Neural crest cell (in vitro differentiated cells): ENCODE results near the gene KCNK5. TPM values are rescaled to one million over a fixed set of nuclear protein-coding genes. Genes with fewer than 3 reads are reported as not detected.

Source experiments
- DNase-seq: peaks from one replicate; pipeline ENCODE4 v3.0.0; 2021; ENCODE audit warnings: low read depth, mixed read lengths, low spot score
- H3K27ac Mint-ChIP-seq: one replicate; pipeline ENCODE4 v1.8.0; 2021; ENCODE audit warnings: mild to moderate bottlenecking, mixed read lengths; ENCODE audit not compliant: unreplicated experiment
- H3K27me3 Mint-ChIP-seq: 2 replicates; pipeline ENCODE4 v1.8.0; 2021; ENCODE audit warnings: low read depth, mild to moderate bottlenecking, mixed read lengths
- H3K36me3 Mint-ChIP-seq: 2 replicates; pipeline ENCODE4 v1.8.0; 2021; ENCODE audit warnings: low read depth, mild to moderate bottlenecking, mixed read lengths
- H3K4me1 Mint-ChIP-seq: 2 replicates; pipeline ENCODE4 v1.8.0; 2021; ENCODE audit warnings: mixed read lengths
- H3K4me3 Mint-ChIP-seq: one replicate; pipeline ENCODE4 v1.8.0; 2021; ENCODE audit warnings: mild to moderate bottlenecking, mixed read lengths
- H3K9me3 Mint-ChIP-seq: 2 replicates; pipeline ENCODE4 v1.8.0; 2021; ENCODE audit warnings: mixed read lengths
- total RNA-seq: library from RNA; stranded (reverse); gene quantifications from 2 replicates; pipeline ENCODE4 v1.2.1, GENCODE V29; 2021
- TF ChIP-seq, protein P1 (sequence below): fragments of 200-600 bp; sonication (generic); conservative IDR thresholded peaks from 2 replicates; pipeline ENCODE4 v1.5.0; 2021; ENCODE audit warnings: antibody characterized with exemption, mild to moderate bottlenecking

Gene KCNK5
- total RNA-seq, 1 donor from 2014 or later, result 32.7 TPM

- TF ChIP-seq, protein P1, sequence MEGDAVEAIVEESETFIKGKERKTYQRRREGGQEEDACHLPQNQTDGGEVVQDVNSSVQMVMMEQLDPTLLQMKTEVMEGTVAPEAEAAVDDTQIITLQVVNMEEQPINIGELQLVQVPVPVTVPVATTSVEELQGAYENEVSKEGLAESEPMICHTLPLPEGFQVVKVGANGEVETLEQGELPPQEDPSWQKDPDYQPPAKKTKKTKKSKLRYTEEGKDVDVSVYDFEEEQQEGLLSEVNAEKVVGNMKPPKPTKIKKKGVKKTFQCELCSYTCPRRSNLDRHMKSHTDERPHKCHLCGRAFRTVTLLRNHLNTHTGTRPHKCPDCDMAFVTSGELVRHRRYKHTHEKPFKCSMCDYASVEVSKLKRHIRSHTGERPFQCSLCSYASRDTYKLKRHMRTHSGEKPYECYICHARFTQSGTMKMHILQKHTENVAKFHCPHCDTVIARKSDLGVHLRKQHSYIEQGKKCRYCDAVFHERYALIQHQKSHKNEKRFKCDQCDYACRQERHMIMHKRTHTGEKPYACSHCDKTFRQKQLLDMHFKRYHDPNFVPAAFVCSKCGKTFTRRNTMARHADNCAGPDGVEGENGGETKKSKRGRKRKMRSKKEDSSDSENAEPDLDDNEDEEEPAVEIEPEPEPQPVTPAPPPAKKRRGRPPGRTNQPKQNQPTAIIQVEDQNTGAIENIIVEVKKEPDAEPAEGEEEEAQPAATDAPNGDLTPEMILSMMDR, result no peak
- no peaks in the 10 kb centered on the region for H3K27me3 Mint-ChIP-seq
- no peak overlapping the region for H3K27ac Mint-ChIP-seq
- DNase-seq, result no peak
- H3K4me1 Mint-ChIP-seq, result peaks cover 17% of the 10 kb centered on the region
- peaks cover 2% of the 10 kb centered on the region for H3K9me3 Mint-ChIP-seq
- H3K4me3 Mint-ChIP-seq, result no peak overlapping the region
- H3K36me3 Mint-ChIP-seq, result no peaks in the 10 kb centered on the region
Measured at GRCh38 chr6:39243809-39244208, 14.5 kb upstream of the KCNK5 start.

DNA sequence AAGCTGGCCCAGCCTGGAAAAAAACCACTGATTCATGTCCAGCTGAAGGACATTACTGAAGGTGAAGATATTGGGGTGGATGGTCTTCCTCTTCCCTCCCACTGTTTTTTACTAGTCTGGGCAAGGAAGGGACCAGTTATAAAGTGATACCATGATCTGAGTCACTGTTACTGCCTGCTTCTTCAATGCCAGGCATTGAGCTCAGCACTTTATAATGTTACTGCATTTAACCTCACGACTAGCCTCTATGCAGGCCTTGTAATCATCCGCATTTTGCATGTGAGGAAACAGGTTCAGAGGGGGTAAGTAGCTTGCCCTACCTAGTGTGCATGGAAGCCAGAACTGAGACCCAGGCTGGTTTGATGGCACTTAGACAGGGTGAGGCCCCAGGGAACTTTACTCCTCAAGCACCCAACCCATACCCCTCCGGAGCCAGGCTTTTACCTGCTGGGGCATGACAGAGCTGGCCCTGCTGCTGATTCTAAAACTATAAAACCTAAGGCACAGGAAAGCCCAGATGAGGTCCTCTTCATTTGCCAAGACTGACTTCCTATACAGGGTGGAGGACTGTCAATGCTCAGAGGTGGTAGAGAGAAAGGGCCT, 11.0 kb upstream of the KCNK5 start:
- Mint-ChIP-seq H3K4me1 (peaks cover 17% of the 10 kb centered on the region), H3K27me3 (no peaks in the 10 kb centered on the region), H3K9me3 (no peaks in the 10 kb centered on the region), H3K4me3 (no peak overlapping the region), H3K36me3 (no peaks in the 10 kb centered on the region), H3K27ac (no peak overlapping the region)
- TF ChIP-seq, protein P1, result no peak
- DNase-seq, result no peak

DNA sequence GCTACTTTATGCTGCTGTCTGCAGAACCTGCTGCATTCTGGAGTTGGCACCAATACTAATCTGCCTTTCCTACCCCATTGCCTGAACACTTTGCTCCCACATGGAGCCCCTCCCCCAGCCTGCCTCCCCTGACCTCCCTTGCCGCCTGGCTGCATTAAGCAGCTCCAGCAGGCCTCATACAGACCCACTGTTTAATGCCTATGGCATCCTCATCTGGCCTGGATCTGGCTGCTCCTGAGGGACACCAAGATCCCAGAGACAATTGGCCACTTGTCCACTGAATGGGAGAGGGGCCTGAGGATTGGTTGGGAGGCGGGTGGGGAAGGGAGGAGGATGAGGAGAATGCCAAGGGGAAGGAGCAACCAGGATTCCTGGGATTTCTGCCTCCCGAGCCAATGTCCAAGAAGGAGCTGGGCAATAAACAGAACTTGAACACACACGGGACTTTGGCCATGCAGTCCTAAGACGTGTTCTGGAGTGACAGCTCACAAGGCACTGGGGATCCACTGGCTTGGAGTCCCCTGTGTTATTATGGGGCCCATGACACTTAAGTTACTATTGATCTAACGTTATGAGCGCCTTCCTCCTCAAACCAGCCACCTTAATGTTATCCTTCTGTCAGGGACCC, 10.4 kb upstream of the KCNK5 start:
- H3K36me3 Mint-ChIP-seq, result no peaks in the 10 kb centered on the region
- H3K4me3 Mint-ChIP-seq, result no peak overlapping the region
- peak overlapping the region; percentile 38 for H3K27ac Mint-ChIP-seq
- H3K4me1 Mint-ChIP-seq, result peaks cover 17% of the 10 kb centered on the region
- H3K27me3 Mint-ChIP-seq, result no peaks in the 10 kb centered on the region
- DNase-seq, result no peak
- TF ChIP-seq, protein P1, result no peak
- H3K9me3 Mint-ChIP-seq, result no peaks in the 10 kb centered on the region

GRCh38 chr6:39236742-39237141, 7.5 kb upstream of the KCNK5 start:
- Mint-ChIP-seq H3K27me3 (no peaks in the 10 kb centered on the region), H3K4me1 (peaks cover 19% of the 10 kb centered on the region)

GRCh38 chr6:39233333-39233732, 4.1 kb upstream of the KCNK5 start:
- TF ChIP-seq, protein P1, result no peak
- DNase-seq, result no peak
- H3K4me3 Mint-ChIP-seq, result no peak overlapping the region
- H3K27me3 Mint-ChIP-seq, result peaks cover 4% of the 10 kb centered on the region
- no peak overlapping the region for H3K27ac Mint-ChIP-seq
- no peaks in the 10 kb centered on the region for H3K9me3 Mint-ChIP-seq
- H3K36me3 Mint-ChIP-seq, result no peaks in the 10 kb centered on the region
- peaks cover 33% of the 10 kb centered on the region for H3K4me1 Mint-ChIP-seq

More at GRCh38 chr6:39236742-39237141, 7.5 kb upstream of the KCNK5 start:
- H3K27ac Mint-ChIP-seq, result no peak overlapping the region
- TF ChIP-seq, protein P1, result no peak
- no peak overlapping the region for H3K4me3 Mint-ChIP-seq
- no peaks in the 10 kb centered on the region for H3K9me3 Mint-ChIP-seq
- DNase-seq, result no peak
- H3K36me3 Mint-ChIP-seq, result no peaks in the 10 kb centered on the region
